Measurements from ENCODE around the gene SERAC1. TPM values are rescaled to one million over a fixed set of nuclear protein-coding genes. Genes with fewer than 3 reads are reported as not detected.

The SERAC1 gene
- total RNA-seq, 1 experiment from 2014 or later = 7.6 TPM

DNA sequence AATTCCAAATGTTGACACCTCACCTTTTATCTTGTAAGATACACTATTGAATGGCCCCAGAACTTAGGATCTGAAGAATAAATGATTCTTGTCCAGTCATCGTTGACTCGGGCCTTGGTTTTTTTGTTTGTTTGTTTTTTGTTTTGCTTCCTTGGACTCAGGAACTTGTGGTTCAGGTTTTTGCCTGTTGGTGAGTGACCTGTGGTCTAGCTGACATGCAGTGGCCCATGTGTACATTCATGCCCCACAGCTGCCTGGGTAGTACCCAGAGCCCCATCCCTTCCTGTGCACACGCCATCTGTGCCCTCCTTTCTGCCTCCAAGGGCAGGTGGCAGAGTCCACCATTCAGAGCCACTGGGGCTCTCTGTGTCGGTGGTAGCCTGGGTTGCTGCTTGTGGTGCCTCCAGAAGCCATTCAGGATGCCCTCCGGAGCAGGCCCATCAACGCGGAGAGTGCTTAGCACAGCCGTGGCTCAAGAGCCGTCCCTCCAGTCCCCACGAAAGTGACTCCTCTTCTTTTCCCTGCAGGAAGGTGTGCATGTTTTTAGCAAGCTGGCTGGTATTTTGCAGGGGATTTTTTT is 100.5 kb downstream of the SERAC1 start:
- Histone ChIP-seq H3K4me1 (ENCODE audit: insufficient read depth, low read length) (no peaks in the 10 kb centered on the region), H3T11ph (ENCODE audit: low read length) (no peak overlapping the region), H4K5ac (ENCODE audit: insufficient read length, low read depth, low read length) (no peak overlapping the region), H2BK120ac (ENCODE audit: low read depth, low read length, poor library complexity, severe bottlenecking) (no peak overlapping the region), H4K91ac (ENCODE audit: insufficient read length, low read depth, low read length) (no peak overlapping the region), H3K27me3 (ENCODE audit: insufficient read depth, low read length) (no peaks in the 10 kb centered on the region), H3K14ac (ENCODE audit: insufficient read depth, low read length) (no peak overlapping the region), H3K23ac (ENCODE audit: insufficient read length, low read depth, low read length) (no peak overlapping the region), H4K20me1 (ENCODE audit: control insufficient read depth, insufficient read depth, insufficient read length) (no peaks in the 10 kb centered on the region), H3K9ac (ENCODE audit: extremely low read depth, insufficient read length, low read length) (no peak overlapping the region), H3K9me3 (ENCODE audit: control insufficient read depth, low read depth, low read length) (no peaks in the 10 kb centered on the region), H2BK20ac (ENCODE audit: low read depth, low read length, poor library complexity, severe bottlenecking) (no peak overlapping the region), H3K18ac (ENCODE audit: insufficient read length, low read depth, low read length) (no peak overlapping the region), H2BK5ac (ENCODE audit: insufficient read length, low read length) (no peak overlapping the region), H3K79me2 (ENCODE audit: insufficient read depth, low read length) (no peaks in the 10 kb centered on the region), H4K8ac (replicated peaks; ENCODE audit: insufficient read length, low read depth, low read length) (no peak overlapping the region), H2BK12ac (ENCODE audit: insufficient read length, low read depth, low read length) (no peak overlapping the region), H3K27ac (ENCODE audit: insufficient read length, low read depth, low read length) (no peak overlapping the region), H3K4me2 (ENCODE audit: insufficient read depth, insufficient read length, low read length) (no peak overlapping the region), H3K79me1 (ENCODE audit: insufficient read depth, low read depth, low read length, poor library complexity, severe bottlenecking) (no peaks in the 10 kb centered on the region), H2AK5ac (ENCODE audit: insufficient read length, low read length) (no peak overlapping the region), H2BK15ac (ENCODE audit: low read depth, low read length) (no peak overlapping the region), H2AFZ (ENCODE audit: low read length) (no peak overlapping the region), H3K23me2 (ENCODE audit: insufficient read length, low read depth, low read length, poor library complexity, severe bottlenecking) (no peaks in the 10 kb centered on the region), H3K4ac (ENCODE audit: low read depth, low read length) (no peak overlapping the region), H3K56ac (ENCODE audit: insufficient read length, low read depth, low read length) (no peak overlapping the region)
- Mint-ChIP-seq H3K27ac (peak overlapping the region in 1 of 3 experiments; percentile 64; a peak in 1 of 7 replicates), H3K9me3 (no peaks in the 10 kb centered on the region), H3K4me3 (no peak overlapping the region), H3K36me3 (ENCODE audit: insufficient read depth in 1 of 3, low read depth in 3 of 3) (peaks cover 2 to 52% (median 4%) of the 10 kb centered on the region in 3 experiments; a peak in 4 of 7 replicates), H3K27me3 (ENCODE audit: low read depth) (no peaks in the 10 kb centered on the region), H3K4me1 (peaks cover 4 to 17% of the 10 kb centered on the region in 2 experiments)
- TF ChIP-seq, protein P1, sequence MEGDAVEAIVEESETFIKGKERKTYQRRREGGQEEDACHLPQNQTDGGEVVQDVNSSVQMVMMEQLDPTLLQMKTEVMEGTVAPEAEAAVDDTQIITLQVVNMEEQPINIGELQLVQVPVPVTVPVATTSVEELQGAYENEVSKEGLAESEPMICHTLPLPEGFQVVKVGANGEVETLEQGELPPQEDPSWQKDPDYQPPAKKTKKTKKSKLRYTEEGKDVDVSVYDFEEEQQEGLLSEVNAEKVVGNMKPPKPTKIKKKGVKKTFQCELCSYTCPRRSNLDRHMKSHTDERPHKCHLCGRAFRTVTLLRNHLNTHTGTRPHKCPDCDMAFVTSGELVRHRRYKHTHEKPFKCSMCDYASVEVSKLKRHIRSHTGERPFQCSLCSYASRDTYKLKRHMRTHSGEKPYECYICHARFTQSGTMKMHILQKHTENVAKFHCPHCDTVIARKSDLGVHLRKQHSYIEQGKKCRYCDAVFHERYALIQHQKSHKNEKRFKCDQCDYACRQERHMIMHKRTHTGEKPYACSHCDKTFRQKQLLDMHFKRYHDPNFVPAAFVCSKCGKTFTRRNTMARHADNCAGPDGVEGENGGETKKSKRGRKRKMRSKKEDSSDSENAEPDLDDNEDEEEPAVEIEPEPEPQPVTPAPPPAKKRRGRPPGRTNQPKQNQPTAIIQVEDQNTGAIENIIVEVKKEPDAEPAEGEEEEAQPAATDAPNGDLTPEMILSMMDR (conservative IDR thresholded peaks at IDR 0.05) = no peak
- no peak for DNase-seq
- no CpG with 5 or more reads among the region's 10 CpGs for WGBS (ENCODE audit: extremely low coverage, insufficient read length, low lambda C conversion rate)

Measured in H9 (cell line).